Stimulated activated CD4-positive, alpha-beta T cell treated with anti-CD3 and anti-CD28 coated beads, Interleukin-1b, Interleukin-23, amount 100 ng/mL, for 1 hour (primary cell): ENCODE measurements around the gene RHOV.
A peak's percentile ranks its signal among the peaks of the same experiment; 100 is the strongest.
"Not testable (repeated sequence)": the region's sequence is repeated elsewhere in the genome, so short reads cannot be mapped to it uniquely, and the experiment has no call there.

ENCODE experiments used
- DNase-seq, 2 donors: peaks; one replicate each; pipeline ENCODE4 v3.0.0-alpha.2; 2020; ENCODE audit warnings: low read depth in 2 of 2

Gene RHOV

DNA sequence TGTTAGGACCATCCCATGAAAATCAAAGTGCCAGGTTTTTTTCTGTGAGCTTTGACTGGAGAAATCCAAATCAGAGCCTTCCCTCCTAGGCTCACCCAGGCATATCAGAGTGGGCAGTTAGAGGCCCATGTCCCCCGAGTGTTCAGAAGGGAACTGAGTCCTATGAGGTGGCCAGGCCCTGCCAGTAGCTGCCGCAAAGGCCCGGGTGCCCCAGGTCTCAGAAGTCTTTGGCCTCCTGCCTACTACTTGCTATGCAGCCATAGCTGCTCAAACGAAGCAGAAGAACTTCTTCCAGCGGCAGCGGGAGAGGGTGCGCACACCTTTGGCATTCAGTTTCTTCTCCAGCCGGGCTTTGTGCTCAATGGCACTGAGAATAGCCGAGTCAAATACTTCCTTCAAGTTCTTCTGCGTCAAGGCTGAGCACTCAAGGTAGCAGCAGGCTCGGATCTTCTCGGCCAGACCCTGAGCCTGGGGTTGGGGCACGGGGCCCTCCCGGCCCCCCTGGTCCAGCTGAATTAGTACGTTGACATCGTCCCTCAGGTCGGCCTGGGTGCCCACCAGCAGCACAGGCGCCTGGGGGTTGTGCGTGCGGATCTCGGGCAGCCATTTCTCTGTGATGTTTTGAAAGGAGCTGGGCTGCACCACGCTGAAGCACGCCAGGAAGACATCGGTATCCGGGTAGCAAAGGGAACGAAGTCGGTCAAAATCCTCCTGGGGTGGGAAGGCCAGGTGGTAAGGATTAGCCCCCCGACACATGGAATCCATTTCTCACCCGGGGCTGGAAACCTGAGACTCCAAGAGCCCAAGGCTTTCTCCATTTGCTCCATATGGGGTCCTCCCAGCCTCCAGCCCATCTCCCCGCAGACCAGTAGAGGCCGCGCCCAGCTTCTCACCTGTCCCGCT is 992 bp downstream of the RHOV start:
- no peak for DNase-seq

DNA sequence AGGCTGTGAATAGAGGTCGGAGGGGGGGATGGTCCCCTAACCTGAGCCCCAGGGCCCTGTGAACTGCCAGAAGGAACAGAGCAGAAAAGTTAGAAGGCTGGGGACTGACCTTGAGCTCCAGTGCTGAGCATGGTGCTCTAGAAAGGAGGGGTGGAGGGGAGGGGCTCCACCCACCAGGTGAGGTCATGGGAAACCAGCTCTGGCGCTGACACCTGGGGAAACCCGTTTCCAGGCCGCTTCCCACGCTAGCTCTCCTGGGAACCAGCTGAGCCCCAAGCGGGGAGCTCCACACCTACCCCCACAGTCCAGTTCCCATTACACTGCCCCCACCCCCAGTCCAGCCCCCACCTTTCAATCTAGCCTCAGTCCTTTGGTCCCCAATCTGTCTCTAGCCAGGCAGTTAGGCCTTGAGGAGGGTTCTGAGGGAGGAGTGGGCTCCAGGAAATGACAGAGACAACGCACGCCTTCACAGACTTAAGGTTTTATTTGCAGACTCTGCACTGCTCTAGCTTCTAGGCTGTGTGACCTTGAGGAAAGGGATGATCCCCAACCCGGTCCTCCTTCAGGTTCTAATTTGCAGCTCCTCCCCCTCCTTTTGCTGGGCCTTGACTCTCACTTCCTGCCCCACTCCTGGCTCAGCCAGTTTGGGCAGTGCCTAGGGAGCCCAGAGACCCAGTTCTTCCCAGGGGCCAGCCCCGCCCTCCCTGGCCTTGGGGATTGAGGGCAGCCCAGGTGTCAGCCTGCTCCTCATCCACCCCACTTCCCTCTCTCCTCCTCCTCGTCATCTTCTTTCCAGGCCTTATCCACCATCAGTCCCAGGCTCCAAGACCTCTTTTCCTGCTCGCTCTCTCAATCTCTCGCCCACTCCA is 2.1 kb downstream of the RHOV start:
- no peak for DNase-seq

DNA sequence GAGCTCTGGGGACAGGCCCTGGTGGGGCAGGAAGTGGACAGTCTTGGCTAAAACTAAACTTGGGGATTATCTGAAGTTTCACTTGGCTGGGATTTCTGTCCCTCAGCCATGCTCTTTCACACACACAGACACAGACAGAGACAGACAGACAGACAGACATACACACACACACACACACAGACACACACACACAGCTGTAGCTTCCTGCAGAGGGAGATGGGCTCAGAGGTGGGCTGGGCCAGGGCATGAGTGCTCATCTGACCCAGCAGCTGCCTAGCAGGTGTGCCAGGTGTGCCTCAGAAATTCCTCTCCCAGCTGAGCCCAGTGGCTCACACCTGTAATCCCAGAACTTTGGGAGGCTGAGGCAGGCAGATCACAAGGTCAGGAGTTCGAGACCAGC is 3.3 kb downstream of the RHOV start:
- no peak for DNase-seq

DNA sequence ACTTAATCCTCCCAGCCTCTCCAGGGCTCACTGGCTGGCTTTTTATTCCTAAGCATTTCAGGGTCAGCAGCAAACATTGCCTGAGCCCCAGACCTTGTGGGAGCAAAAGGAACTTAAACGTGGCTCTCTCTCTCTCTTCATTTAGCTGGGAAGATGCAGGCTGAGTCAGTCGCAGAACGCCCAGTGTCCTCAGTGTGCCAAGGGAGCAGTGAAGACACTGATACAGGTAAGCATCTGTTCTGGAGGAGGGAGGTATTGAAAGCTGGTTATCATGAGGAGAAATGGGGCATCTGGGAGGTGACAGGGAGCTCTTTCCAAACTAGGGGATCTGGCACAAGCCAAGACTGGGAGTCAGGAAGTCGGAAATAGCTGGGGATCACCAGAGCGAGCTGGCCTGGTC is 4.3 kb downstream of the RHOV start:
- no peak for DNase-seq

DNA sequence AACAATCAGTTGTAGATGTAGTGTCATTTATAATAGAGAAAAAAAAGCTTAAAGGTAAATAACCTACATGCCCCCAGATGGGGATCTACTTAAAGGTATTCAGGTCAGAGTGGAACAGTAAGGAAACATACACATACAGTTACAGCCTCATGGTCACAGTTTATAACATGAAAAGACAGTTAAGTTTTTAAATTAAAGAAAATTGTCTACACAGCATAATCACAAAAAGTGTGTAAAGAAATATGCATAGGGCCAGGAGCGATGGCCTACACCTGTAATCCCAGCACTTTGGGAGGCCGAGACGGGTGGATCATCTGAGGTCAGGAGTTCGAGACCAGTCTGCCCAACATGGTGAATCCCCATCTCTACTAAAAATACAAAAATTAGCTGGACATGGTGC is 6.8 kb downstream of the RHOV start:
- no peak for DNase-seq

DNA sequence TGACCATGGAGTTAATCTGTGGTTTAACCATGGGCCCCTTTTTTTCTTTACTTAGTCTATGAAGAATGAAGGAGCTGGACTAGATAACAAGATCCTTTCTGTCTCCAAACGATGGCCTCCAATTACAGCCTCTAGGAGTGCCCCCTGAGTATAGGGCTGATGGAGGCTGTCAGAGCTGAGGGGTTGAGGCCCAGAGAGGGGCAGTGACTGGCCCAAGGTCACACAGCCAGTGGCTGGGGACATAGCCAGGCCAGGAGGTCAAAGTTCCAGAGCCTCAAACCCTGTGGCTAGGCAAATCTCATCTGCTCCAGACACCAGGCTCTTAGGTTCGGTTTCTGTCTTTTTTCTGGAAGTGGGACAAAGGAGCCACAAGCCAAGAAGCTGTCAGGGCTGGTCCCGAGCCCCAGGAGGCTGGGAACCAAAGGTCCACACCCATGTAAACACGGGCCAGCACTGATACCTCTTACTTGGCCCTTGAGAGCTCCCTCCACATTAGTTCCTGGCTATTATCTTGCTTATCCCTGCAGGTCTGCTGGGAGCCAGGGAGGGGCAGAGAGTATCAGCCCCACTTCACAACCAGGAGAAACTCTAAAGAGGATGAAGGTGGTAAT is 10.3 kb downstream of the RHOV start:
- DNase-seq = no peak

DNA sequence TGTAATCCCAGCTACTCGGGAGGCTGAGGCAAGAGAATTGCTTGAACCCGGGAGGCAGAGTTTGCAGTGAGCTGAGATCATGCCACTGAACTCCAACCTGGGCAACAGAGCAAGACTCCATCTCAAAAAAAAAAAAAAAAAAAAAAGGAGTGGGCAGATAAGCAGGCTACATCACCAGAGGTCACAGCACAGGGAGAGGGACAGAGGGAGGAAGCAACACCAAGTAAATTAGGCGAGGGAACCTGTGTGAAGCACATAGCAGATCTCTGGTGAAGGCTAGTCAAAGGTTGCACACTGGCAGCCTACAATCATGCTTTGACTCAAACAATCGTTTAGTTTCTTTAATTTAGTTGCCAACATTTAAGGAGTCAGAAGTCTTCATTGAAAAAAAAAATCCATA is 12.9 kb downstream of the RHOV start:
- DNase-seq = not testable (repeated sequence)

DNA sequence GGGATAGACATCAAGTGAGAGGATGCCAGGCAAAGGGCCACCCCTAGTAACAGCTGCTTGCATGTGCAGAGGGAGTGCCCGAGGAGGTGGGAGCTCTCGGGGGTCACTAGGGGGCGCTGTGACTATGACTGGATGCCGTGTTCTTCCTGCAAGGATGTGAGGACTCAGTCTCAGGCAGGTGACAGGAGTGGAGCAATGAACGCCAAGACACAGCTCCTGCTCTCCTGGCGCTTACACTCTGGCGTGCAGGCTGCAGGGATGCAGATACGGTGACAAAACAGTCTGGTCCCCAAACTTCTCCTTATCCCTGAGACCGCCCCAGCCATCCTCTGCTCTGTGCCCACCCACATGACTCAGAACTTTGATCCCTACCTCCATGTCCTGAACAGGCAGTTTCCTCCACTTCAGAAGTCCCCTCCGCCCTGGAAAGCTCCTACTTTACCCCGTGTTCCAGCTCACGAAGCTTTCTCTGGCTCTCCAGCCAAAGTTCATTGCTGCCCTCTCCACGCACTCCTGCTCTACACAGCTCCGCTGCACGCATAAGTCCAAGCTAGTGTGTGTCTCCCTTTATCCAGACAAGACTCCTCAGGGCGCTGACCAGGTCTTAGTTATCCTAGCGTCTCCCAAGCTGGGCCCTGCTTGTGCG is 14.7 kb downstream of the RHOV start:
- DNase-seq = peak; percentile 59 to 78

DNA sequence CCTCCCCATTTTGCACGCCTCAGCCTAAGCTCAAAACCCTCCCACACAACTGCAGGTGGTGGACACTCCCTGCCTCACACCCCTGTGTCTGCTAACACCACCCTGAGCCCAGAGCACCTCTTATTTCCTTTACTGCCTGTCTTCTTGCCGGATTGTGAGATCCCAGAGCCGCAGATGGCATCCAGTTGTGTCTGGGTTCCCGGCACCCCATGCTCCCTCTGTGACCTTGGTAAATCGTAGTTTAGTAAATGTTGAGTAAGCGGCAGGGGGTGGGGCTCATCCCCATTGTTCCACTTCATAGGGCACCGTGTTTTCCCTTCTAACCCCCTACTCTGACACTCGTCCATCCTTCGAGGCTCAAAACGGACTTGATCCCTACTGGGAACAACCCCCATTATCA is 15.3 kb downstream of the RHOV start:
- DNase-seq = no peak

DNA sequence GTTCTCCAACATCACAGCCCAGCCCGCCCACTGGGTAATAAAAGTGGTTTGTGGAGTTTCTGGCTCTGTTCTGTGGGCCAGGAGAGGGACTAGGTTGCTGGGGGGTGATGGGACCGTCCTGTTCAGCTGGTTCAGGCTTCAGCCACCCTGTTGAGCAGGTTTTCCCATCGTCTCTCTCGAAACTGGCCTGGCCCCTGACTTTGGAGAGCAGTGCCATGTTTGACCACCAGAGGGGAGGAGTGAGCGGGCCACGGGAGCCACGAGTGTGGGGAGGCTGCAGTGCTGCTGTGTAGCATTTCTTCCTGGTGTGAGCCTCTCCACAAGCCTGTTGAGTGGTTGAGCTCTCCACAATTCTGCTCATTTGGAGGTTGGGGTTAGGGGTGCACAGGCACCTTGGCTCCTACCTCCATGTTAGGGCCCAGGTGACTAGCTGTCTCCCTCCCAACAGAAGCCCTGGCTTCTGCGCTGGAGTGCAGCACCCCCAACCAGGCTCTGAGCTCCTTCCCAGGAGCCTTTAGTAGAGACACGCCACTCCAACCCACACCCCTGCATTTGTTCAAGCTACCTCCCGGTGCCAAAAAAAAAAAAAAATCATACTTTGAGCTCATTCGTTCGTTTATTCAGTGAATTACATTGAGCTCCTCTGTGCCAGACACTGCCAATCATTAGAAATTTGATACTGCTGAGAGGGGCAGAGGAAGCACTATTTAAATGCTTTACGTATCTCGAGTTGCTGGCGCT is 16.3 kb downstream of the RHOV start:
- DNase-seq = peak; percentile 44 to 68

DNA sequence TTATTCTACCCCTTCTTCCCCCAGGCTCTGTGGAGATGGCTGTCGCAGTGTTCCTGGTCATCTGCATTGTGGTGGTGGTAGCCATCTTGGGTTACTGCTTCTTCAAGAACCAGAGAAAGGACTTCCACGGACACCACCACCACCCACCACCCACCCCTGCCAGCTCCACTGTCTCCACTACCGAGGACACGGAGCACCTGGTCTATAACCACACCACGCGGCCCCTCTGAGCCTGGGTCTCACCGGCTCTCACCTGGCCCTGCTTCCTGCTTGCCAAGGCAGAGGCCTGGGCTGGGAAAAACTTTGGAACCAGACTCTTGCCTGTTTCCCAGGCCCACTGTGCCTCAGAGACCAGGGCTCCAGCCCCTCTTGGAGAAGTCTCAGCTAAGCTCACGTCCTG is 17.3 kb downstream of the RHOV start:
- DNase-seq = no peak

DNA sequence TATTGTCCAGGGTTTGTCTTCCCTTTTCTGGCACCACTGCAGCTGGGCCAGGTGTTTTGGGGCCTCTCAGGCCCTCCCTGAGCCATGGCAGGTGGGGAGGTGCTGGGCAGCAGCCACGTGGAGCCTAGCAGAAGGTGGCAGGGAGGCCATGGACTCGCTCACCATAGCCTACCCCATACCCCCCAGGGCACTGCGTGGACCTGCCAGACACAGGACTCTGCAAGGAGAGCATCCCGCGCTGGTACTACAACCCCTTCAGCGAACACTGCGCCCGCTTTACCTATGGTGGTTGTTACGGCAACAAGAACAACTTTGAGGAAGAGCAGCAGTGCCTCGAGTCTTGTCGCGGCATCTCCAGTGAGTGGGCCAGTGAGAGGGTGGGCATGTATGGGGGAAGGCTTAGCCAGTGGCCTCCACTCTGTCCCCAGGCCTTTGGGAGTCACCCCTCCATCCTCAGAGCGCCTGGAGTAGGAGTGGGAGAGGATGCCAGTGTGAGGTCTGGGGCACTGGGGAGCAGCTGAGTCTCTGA is 18.3 kb downstream of the RHOV start:
- DNase-seq = no peak

DNA sequence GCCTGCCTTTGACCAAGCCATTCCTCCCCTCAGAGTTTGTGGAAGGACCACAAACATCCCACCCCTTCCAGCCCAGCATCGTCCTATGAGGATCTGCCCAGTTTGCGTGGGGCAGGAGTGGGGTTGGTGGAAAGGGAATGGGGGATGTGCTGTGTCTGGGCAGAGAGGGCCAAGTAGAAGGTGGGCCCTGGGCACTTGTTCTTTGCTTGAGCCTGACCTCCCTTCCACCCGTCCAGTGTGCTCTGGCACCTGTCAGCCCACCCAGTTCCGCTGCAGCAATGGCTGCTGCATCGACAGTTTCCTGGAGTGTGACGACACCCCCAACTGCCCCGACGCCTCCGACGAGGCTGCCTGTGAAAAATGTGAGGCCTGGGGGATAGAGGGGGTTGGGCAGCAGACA is 19.9 kb downstream of the RHOV start:
- no peak for DNase-seq

DNA sequence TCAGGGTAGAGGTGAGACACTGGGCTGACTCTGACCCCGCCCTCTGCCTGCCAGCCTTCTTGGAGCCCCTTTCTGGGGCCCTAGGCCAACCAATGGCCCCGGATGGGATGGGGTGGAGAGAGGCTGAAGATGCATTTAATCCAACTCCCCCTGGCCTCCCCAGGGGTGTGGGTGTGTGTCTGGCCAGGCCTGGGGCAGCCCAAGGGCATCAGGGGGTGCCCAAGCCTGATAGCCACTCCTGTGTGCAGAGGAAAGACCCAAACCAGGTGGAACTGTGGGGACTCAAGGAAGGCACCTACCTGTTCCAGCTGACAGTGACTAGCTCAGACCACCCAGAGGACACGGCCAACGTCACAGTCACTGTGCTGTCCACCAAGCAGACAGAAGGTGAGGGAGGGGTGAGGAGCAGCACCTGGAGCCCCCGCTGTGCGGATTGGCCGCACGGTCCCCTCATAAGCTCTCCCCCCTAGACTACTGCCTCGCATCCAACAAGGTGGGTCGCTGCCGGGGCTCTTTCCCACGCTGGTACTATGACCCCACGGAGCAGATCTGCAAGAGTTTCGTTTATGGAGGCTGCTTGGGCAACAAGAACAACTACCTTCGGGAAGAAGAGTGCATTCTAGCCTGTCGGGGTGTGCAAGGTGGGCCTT is 20.7 kb downstream of the RHOV start:
- no peak for DNase-seq

DNA sequence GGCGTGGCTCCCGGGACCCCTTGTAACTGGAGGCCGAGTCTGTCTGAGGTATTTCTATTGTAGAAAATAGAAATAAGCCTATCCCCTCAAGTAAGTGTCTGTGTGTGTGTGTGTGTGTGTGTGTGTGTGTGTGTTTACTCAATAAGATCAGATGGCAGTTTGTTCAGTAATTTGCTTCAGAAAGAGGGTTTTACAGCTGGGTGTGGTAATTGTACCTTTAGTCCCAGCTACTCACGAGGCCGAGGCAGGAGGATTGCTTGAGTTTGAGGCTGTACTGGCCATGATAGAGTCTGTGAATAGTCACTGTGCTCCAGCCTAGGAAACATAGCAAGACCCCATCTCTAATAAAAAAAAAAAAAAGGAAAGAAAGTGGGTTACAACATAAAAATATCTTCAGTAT is 21.5 kb downstream of the RHOV start:
- DNase-seq = no peak

DNA sequence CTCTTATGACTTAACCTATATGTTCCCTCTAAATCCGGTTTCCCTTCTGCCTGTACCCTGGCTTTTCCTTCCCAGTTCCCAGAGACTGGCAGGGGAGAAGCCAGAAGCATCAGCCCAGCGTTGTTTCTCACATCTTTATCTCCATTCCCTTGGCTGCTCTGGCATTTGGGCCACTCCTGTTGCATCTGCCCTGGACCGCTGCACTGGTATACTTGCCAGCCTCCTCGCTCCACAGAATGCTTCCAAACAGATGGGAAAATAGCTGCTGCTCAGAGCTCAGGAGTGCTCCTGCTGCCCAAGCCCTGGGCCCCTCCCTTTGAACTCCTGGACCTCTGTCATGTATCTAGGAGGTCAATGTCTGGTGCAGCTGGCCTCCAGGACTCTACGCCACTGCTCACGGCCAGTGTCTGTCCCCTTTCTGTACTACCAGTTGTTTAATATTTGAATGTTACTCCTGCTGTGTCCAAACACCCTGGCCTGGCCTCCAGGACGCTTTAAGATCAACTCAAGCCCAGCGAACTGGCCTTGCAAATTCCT is 23.4 kb downstream of the RHOV start:
- no peak for DNase-seq

DNA sequence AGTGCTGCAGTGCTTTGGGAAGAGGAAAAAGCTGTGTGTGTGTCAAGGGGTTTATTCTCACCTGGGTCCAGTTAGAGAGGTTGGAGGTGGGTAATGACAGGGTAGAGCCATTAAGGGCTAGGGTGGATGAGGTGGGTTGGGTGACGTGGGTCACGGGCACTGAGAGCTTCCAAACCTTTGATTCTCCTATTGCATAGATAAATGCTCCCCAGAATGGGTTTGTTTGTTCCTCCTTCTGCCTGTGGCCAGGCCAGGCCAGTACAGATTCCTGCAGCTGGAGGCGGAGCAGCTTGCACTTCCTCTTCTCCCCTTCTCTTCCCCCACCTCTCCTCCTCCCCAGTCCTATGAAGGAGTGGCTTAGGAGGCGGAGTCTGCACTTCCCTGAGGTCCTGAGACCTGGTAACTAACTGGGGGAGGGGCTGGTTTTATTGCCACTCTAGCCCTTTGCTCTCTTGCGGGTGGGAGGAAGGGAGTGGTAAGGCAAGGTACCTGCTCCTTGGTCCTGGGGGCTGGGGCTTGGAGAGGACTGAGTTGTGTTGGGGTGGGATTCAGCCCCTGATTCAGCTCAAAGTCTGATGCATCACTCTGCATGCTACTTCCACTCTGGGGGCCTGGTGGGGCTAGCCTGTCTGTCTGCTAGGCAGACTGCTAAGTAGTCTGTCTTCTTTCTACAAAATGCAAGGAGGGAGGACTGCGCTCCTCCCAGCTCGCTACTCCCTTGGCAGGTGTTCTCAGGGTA is 26.6 kb downstream of the RHOV start:
- DNase-seq = no peak

DNA sequence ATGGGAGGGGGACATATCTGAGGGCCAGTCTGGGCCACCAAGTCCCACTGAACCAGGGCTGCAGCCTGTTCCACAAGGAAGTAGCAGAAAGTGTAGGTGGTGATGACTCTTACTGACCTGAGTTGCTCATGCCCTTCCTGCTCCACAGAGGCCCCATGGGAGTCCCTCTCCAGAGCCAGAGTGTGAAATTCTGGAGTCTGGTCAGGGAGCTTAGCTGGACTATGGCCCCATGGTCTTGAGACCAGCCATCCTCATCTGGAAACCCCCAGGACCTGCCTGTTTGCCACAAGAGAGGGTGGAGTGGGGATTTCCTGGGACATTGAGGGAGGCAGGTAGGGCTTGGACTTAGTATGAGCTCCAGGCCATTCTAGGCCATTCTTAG is 27.2 kb downstream of the RHOV start:
- no peak for DNase-seq

DNA sequence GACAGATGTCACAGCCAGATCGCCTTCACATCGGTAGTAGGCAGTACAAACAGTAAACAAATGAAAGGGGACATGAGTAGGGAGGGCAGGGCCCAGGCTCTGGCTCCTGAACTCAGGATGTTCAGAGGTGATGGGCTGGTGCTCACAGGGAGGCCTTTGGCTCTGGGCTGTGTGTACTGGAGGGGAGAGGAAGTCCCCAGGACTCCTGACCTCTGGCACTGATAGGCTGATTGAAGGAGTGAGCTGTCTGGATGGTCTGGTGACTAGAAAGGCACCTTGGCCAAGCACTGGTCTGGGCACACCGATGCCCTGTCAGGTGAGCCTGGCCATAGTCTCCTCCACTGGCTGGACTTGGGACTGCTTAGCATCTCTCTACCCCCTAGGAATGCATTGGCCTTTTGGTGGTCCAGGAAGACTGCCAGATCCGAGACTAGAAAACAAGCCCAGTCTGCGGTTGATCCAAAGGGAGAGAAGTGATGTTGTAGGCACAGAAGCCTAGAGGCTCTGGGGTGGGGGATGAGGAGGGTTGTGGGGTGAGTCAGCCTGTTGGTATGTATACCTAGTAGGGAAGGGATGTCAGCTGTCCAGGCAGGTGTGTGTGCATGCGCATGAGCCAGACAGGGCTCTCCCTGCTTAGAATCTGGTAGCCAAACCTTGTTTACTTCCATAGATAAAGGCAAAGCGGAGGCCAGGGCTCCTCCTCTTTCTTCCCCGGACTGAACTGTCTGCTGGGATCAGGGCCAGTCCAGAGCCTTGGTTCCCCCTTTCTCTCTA is 28.3 kb downstream of the RHOV start:
- DNase-seq = no peak
